RWPE1 (cell line): Measurements from ENCODE around the gene ACBD5.

Source experiments
- CTCF ChIA-PET: fragments of 350-600 bp; sonication (Branson Sonifier 250); formaldehyde crosslinking; extraction: SDS; loops from one replicate; lab custom pipeline; 2021; lab: Yijun Ruan, JAX
- POLR2A ChIA-PET: fragments of 400-600 bp; formaldehyde crosslinking; extraction: SDS; loops from one replicate; lab custom pipeline; 2020; ENCODE audit warnings: antibody characterized with exemption; ENCODE audit not compliant: low non-redundant PET; lab: Yijun Ruan, JAX
- DNase-seq: peaks from one replicate; pipeline ENCODE4 v3.0.0; 2012; ENCODE audit warnings: low spot score
- H3K27ac ChIP-seq: fragments of 450-650 bp; 2 replicates; pipeline ENCODE4 v1.5.1; 2017
- CTCF ChIP-seq: fragments of 450-650 bp; conservative IDR thresholded peaks from 2 replicates; pipeline ENCODE4 v1.5.1; 2017; ENCODE audit warnings: low read depth, mild to moderate bottlenecking

Gene ACBD5

GRCh38 chr10:27247006-27247405 is 6.4 kb upstream of the ACBD5 start:
- ChIA-PET POLR2A (no interaction called here), CTCF (no interaction called here)
- no peak for TF ChIP-seq CTCF
- DNase-seq = no peak
- H3K27ac ChIP-seq = no peak overlapping the region

- no peak for TF ChIP-seq CTCF
- DNase-seq = no peak
- ChIA-PET POLR2A (no interaction called here), CTCF (no interaction called here)
- H3K27ac ChIP-seq = no peak overlapping the region
Observed at GRCh38 chr10:27245836-27246235, 5.2 kb upstream of the ACBD5 start.

- DNase-seq = no peak
- ChIA-PET POLR2A (no interaction called here), CTCF (no interaction called here)
- no peak for TF ChIP-seq CTCF
- no peak overlapping the region for H3K27ac ChIP-seq
Observed at GRCh38 chr10:27244976-27245375, 4.4 kb upstream of the ACBD5 start.

GRCh38 chr10:27242951-27243551 is 2.5 kb upstream of the ACBD5 start:
- TF ChIP-seq CTCF = no peak
- DNase-seq = peak; percentile 67
- POLR2A ChIA-PET = no interaction called here
- H3K27ac ChIP-seq = peak overlapping the region; percentile 87
- CTCF ChIA-PET = interaction anchor here (0.9 to 1.2 kb wide), 2 partner anchors 9 to 13 kb away, joined by 3 to 10 read pairs; no protein-coding TSS in a partner anchor

GRCh38 chr10:27242473-27242950 is 1.9 kb upstream of the ACBD5 start:
- POLR2A ChIA-PET = interaction anchor here (0.5 to 1.0 kb wide), 2 partner anchors 16 to 89 kb away, joined by 4 to 5 read pairs; no protein-coding TSS in a partner anchor
- CTCF ChIA-PET = interaction anchor here (0.9 to 1.2 kb wide), 2 partner anchors 9 to 14 kb away, joined by 3 to 10 read pairs; no protein-coding TSS in a partner anchor
- H3K27ac ChIP-seq = peak overlapping the region; percentile 97
- no peak for DNase-seq
- 0 out of 2 replicates have a peak, but pooled peaks have one; percentile 10 for TF ChIP-seq CTCF

GRCh38 chr10:27241652-27242472 is 1.3 kb upstream of the ACBD5 start:
- peak; percentile 81 for DNase-seq
- ChIA-PET CTCF (no interaction called here), POLR2A (interaction anchor here (0.5 to 1.0 kb wide), 3 partner anchors 15 to 88 kb away, joined by 4 to 5 read pairs (median 4); no protein-coding TSS in a partner anchor)

More at GRCh38 chr10:27241652-27242472, 1.3 kb upstream of the ACBD5 start:
- peak; percentile 31 for TF ChIP-seq CTCF
- H3K27ac ChIP-seq = peak overlapping the region; percentile 97
